Adrenal gland (tissue), 12 donors: ENCODE results near the gene QRICH2. TPM values are rescaled to one million over a fixed set of nuclear protein-coding genes. Genes with fewer than 3 reads are reported as not detected.

Experiments
- DNase-seq, 7 donors: peaks; one replicate each; pipeline ENCODE4 v3.0.0-alpha.2; 2019 to 2020
- H3K27ac ChIP-seq, 5 donors: fragments of 200-600 bp; sonication (generic) in 4 of 5; 1 replicate in 3 of 5; 2 replicates in 2 of 5; pipeline versions ENCODE4 v1.5.1 to v1.8.0; 2016 to 2020; ENCODE audit warnings: mild to moderate bottlenecking in 1 of 5
- H3K27me3 ChIP-seq: fragments of 200-600 bp; 2 replicates; pipeline ENCODE4 v1.8.0; 2021
- H3K36me3 ChIP-seq, 2 donors: fragments of 200-600 bp; replicated peaks in 1 of 2; 1 replicate in 1 of 2; 2 replicates in 1 of 2; pipeline versions ENCODE4 v1.5.1 to v1.8.0; 2018 to 2022
- H3K4me1 ChIP-seq, 2 donors: fragments of 200-600 bp; replicated peaks in 1 of 2; 1 replicate in 1 of 2; 2 replicates in 1 of 2; pipeline versions ENCODE4 v1.5.1 to v1.8.0; 2018 to 2021
- H3K4me3 ChIP-seq, 4 donors: fragments of 200-600 bp; sonication (generic) in 3 of 4; one replicate each; pipeline ENCODE4 v1.5.1; 2016 to 2018
- H3K9me3 ChIP-seq, 3 donors: fragments of 200-600 bp; sonication (generic) in 1 of 3; replicated peaks in 1 of 3; 1 replicate in 2 of 3; 2 replicates in 1 of 3; pipeline versions ENCODE4 v1.5.1 to v1.8.0; 2016 to 2021
- POLR2A ChIP-seq, 2 donors: fragments of 450-650 bp; IDR thresholded peaks; one replicate each; pipeline ENCODE4 v1.6.1; 2017; ENCODE audit warnings: antibody characterized with exemption in 2 of 2, mild to moderate bottlenecking in 2 of 2, moderate library complexity in 1 of 2
- WGBS, 4 donors: extraction: QIAGEN DNeasy Blood & Tissue Kit in 2 of 4; methylation state at CpG; one replicate each; pipeline versions ENCODE4 v1.1.5 to v1.1.7; 2013 to 2017; 5-methylcytosine and 5-hydroxymethylcytosine counted together
- intact Hi-C, 2 donors: fragments of 100-400 bp; cut with DNase I; formaldehyde crosslinking; loops; one replicate each; pipeline versions ENCODE4 v1.14.1 to v1.15.0; 2022 to 2023
- polyA plus RNA-seq, 3 donors: library from polyadenylated mRNA; stranded (reverse); fragments of 200-250 nt in 2 of 3; fragments of 350-450 nt in 1 of 3; fragmentation: Illumina TruSeq in 1 of 3; extraction: RNeasy Lipid Tissue Mini Kit (QIAGEN cat#74804) in 1 of 3; gene quantifications; one replicate each; pipeline ENCODE4 v1.2.3, GENCODE V29; 2013 to 2014
- total RNA-seq, 9 donors: library from RNA; depleted of rRNA in 4 of 9; stranded (reverse); fragments of >200 nt in 4 of 9; fragments of 120-200 nt in 1 of 9; fragmentation: NEBNext Ultra II Directional in 1 of 9; extraction: Animal tissue kit (Norgen Biotek cat#: 25700) in 1 of 9; gene quantifications; one replicate each; pipeline versions ENCODE4 v1.1.0 to v1.2.4, GENCODE V29; 2013 to 2023
- TF ChIP-seq, protein P1 (sequence below), 6 experiments: fragments of 450-650 bp in 4 of 6; fragments of 200-600 bp in 2 of 6; sonication (generic) in 1 of 6; IDR thresholded peaks; 1 replicate in 5 of 6; 2 replicates in 1 of 6; pipeline versions ENCODE4 v1.5.1 to v1.8.0; 2016 to 2021; ENCODE audit warnings: antibody characterized with exemption in 6 of 6, mild to moderate bottlenecking in 2 of 6, moderate library complexity in 1 of 6
- donor health status: healthy with polysubstance abuse.
- donor health status: Bipolar disorder and iron deficiency.
- donor health status: DM: yes; HTN: yes; CAD: no.
- donor health status: DM: no; HTN: no; CAD: no.
- donor health status: DM: no; HTN: no; CAD: no.
- donor health status: DM: yes; HTN: yes; CAD: no.

Gene QRICH2
- total and polyA plus RNA-seq, 12 donors = 0.09 to 14.2 (median 1.4) TPM

DNA sequence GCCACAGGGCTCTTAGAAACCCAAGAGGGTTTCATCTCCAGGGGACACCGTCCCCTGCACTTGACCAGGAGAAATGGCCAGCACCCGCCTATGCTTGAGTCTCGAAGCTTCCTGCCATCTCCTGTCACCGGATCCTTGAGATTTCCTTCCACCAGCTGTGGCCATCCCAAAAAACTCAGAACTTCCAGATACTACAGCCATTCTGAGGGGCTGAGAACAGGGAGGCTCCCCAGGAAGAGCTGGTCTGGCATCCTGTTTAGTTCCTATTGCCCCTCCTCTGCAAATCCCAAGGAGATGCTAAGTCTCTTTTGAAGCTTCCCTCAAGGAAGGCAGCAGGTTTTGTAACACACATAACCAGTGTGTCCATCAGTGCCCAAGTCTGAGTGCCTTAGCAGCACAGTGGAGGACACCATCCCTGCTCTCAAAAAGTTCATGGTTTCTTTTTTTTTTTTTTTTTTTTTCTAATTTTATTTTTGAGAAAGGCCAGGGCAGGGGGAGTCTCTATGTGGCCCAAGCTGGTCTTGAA lies 41.0 kb downstream of the QRICH2 start:
- DNase-seq = no peak
- Histone ChIP-seq H3K36me3 (peaks cover 0 to 5% of the 10 kb centered on the region in 2 donors), H3K27me3 (no peaks in the 10 kb centered on the region), H3K27ac (peak overlapping the region in 3 of 5 donors; percentile 15 to 96 (median 84)), H3K4me3 (peak overlapping the region in 1 of 4 donors; percentile 94), H3K9me3 (no peaks in the 10 kb centered on the region), H3K4me1 (peaks cover 16 to 49% of the 10 kb centered on the region in 2 donors)
- 62 to 82% (median 76%) methylated on average over 4 of the region's 4 CpGs for WGBS, 4 donors
- TF ChIP-seq, protein P1, sequence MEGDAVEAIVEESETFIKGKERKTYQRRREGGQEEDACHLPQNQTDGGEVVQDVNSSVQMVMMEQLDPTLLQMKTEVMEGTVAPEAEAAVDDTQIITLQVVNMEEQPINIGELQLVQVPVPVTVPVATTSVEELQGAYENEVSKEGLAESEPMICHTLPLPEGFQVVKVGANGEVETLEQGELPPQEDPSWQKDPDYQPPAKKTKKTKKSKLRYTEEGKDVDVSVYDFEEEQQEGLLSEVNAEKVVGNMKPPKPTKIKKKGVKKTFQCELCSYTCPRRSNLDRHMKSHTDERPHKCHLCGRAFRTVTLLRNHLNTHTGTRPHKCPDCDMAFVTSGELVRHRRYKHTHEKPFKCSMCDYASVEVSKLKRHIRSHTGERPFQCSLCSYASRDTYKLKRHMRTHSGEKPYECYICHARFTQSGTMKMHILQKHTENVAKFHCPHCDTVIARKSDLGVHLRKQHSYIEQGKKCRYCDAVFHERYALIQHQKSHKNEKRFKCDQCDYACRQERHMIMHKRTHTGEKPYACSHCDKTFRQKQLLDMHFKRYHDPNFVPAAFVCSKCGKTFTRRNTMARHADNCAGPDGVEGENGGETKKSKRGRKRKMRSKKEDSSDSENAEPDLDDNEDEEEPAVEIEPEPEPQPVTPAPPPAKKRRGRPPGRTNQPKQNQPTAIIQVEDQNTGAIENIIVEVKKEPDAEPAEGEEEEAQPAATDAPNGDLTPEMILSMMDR (IDR thresholded peaks at IDR 0.05) = no peak
- TF ChIP-seq POLR2A (IDR thresholded peaks at IDR 0.05) = no peak
- intact Hi-C loops = no loop called here

GRCh38 chr17:76266244-76266938 lies 41.7 kb downstream of the QRICH2 start:
- H3K9me3 ChIP-seq = no peaks in the 10 kb centered on the region
- no peaks in the 10 kb centered on the region for H3K27me3 ChIP-seq
- TF ChIP-seq, protein P1 (IDR thresholded peaks at IDR 0.05) = no peak
- no peak for TF ChIP-seq POLR2A (IDR thresholded peaks at IDR 0.05)
- DNase-seq = peak in 1 of 7 donors; percentile 24
- peaks cover 0 to 5% of the 10 kb centered on the region in 2 donors for H3K36me3 ChIP-seq
- peak overlapping the region; percentile 44 to 94 (median 76) for H3K4me3 ChIP-seq
- WGBS, 4 donors = 5 to 18% (median 8%) methylated on average over 4 to 12 of the region's 12 CpGs
- peaks cover 10 to 42% of the 10 kb centered on the region in 2 donors for H3K4me1 ChIP-seq
- peak overlapping the region in 4 of 5 donors; percentile 52 to 96 (median 78) for H3K27ac ChIP-seq
- intact Hi-C loops = no loop called here

DNA sequence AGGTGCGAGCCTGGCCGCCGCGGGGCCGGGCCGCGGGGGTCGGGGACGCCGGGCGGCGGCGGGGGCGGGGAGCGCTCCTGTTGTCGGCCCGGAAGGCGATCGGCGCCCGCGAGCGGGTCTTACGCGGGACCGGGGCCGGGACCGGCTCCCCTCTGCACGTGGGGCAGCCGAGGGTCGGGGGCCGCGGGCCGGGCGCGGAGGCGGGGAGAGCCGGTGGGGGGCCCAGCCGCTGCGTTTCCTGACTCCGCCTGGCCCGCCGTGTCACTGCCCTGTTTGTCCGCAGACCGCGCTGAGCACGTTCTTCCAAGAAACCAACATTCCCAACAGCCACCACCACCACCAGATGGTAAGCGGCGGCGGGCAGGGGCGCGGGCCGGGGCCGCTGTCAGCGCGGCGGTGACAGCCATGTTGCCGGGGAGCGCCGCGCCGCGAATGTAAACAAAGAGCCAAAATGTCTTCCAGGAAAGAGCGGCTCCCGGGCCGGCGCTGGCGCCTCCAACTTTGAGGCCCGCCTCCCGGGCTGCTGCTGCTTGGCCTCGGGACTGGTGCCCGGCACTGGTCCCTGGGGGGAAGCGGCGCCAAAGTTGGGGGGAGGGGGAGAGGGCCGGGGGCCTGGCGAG lies 42.3 kb downstream of the QRICH2 start:
- DNase-seq = peak in 4 of 7 donors; percentile 53 to 68 (median 56)
- Histone ChIP-seq H3K36me3 (peaks cover 0 to 4% of the 10 kb centered on the region in 2 donors), H3K9me3 (no peaks in the 10 kb centered on the region), H3K27ac (peak overlapping the region in 4 of 5 donors; percentile 52 to 96 (median 78)), H3K4me1 (peaks cover 10 to 38% of the 10 kb centered on the region in 2 donors), H3K4me3 (peak overlapping the region; percentile 44 to 94 (median 76)), H3K27me3 (no peaks in the 10 kb centered on the region)
- intact Hi-C loops = no loop called here
- TF ChIP-seq, protein P1 (IDR thresholded peaks at IDR 0.05) = peak in 1 of 6 experiments; percentile 13
- TF ChIP-seq POLR2A (IDR thresholded peaks at IDR 0.05) = no peak
- WGBS, 4 donors = 0 to 1% methylated on average over 54 to 76 of the region's 76 CpGs; no CpG with 5 or more reads in 2 of the 4 donors
